Peyer's patch (tissue), 4 donors: ENCODE data around the gene BUD23.

ENCODE experiments used
- POLR2A ChIP-seq, 2 donors: fragments of 450-650 bp; IDR thresholded peaks; one replicate each; pipeline ENCODE4 v1.5.1; 2017; ENCODE audit warnings: antibody characterized with exemption in 2 of 2, mild to moderate bottlenecking in 2 of 2, moderate library complexity in 2 of 2
- TF ChIP-seq, protein P1 (sequence below), 6 experiments: fragments of 450-650 bp in 4 of 6; fragments of 200-600 bp in 2 of 6; sonication (generic) in 1 of 6; IDR thresholded peaks; one replicate each; pipeline ENCODE4 v1.5.1; 2017 to 2019; ENCODE audit warnings: antibody characterized with exemption in 6 of 6, mild to moderate bottlenecking in 3 of 6, moderate library complexity in 1 of 6

DNA sequence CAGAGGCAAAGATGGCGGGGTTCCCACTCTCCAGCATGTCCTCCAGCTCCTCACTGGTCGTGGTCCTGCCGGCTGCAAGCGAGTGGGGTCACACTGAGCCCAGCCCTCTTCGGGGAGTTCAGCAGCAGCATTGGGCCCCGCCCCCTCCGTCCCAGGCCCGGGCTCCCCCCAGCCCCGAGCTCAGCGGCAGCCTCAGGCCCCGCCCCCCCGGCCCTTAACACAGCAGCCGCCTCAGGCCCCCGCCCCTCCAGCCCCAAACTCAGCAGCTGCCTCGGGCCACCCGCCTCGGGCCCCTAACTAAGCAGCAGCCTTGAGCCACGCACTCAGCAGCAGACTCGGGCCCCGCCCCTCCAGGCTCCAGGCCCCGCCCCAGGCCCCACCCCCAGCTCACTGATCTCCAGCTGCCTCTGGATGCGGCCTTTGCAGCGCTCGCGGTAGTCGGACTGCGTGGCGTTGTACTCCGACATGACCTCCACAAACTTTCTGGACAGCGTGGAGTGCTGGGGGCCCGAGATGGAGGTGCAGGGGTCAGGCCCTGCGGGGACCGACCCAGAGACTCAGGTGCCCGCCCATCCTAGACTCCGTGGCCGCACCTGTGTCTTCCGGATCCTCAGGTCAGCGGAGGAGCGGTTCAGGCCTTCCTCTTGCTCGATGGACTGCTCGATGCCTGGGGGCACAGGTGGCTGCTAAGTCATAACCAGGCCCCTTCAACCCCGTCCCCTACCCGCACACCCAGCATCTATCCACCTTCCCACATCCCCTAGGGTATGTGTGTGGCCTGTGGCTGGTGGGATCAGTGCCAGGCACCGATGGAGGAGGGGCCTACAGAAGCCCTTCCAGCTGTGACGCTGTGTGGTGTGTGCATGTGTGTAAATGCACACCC, 20.6 kb downstream of the BUD23 start:
- TF ChIP-seq, protein P1, sequence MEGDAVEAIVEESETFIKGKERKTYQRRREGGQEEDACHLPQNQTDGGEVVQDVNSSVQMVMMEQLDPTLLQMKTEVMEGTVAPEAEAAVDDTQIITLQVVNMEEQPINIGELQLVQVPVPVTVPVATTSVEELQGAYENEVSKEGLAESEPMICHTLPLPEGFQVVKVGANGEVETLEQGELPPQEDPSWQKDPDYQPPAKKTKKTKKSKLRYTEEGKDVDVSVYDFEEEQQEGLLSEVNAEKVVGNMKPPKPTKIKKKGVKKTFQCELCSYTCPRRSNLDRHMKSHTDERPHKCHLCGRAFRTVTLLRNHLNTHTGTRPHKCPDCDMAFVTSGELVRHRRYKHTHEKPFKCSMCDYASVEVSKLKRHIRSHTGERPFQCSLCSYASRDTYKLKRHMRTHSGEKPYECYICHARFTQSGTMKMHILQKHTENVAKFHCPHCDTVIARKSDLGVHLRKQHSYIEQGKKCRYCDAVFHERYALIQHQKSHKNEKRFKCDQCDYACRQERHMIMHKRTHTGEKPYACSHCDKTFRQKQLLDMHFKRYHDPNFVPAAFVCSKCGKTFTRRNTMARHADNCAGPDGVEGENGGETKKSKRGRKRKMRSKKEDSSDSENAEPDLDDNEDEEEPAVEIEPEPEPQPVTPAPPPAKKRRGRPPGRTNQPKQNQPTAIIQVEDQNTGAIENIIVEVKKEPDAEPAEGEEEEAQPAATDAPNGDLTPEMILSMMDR (IDR thresholded peaks at IDR 0.05): no peak
- no peak for TF ChIP-seq POLR2A (IDR thresholded peaks at IDR 0.05)
